Ovary (tissue), 9 donors: ENCODE measurements around the gene EGR4. TPM values are rescaled to one million over a fixed set of nuclear protein-coding genes. Genes with fewer than 3 reads are reported as not detected.

Source experiments
- DNase-seq, 5 donors: peaks; one replicate each; pipeline ENCODE4 v3.0.0-alpha.2; 2019 to 2020
- H3K27ac ChIP-seq, 2 donors: fragments of 200-600 bp; one replicate each; pipeline versions ENCODE4 v1.5.1 to v1.8.0; 2019 to 2022
- H3K27me3 ChIP-seq: fragments of 200-600 bp; one replicate; pipeline ENCODE4 v1.8.0; 2022
- H3K36me3 ChIP-seq: fragments of 200-600 bp; sonication (generic); one replicate; pipeline ENCODE4 v1.5.1; 2019
- H3K4me1 ChIP-seq: one replicate; pipeline ENCODE4 v1.8.1; 2013; ENCODE audit warnings: mild to moderate bottlenecking, moderate library complexity; ENCODE audit not compliant: insufficient read depth
- H3K4me3 ChIP-seq: fragments of 200-600 bp; sonication (generic); one replicate; pipeline ENCODE4 v1.5.1; 2017
- H3K9me3 ChIP-seq, 2 donors: fragments of 200-600 bp in 1 of 2; sonication (generic) in 1 of 2; one replicate each; pipeline versions ENCODE4 v1.5.1 to v1.8.1; 2013 to 2019; ENCODE audit warnings: mild to moderate bottlenecking in 1 of 2, moderate library complexity in 1 of 2
- EP300 ChIP-seq: sonication (generic); formaldehyde crosslinking; IDR thresholded peaks from one replicate; pipeline ENCODE4 v1.6.1; 2017; ENCODE audit warnings: antibody characterized with exemption
- POLR2A ChIP-seq: fragments of 450-650 bp; IDR thresholded peaks from one replicate; pipeline ENCODE4 v1.6.1; 2017; ENCODE audit warnings: antibody characterized with exemption, mild to moderate bottlenecking, moderate library complexity
- WGBS, 3 donors: extraction: QIAGEN DNeasy Blood & Tissue Kit in 1 of 3; methylation state at CpG; one replicate each; pipeline versions ENCODE4 v1.1.5 to v1.1.7; 2013 to 2017; 5-methylcytosine and 5-hydroxymethylcytosine counted together
- intact Hi-C, 4 donors: fragments of 100-400 bp; cut with DNase I; formaldehyde crosslinking; loops; one replicate each; pipeline versions ENCODE4 v1.11.0 to v1.15.1; 2022 to 2023
- polyA plus RNA-seq, 2 donors: library from polyadenylated mRNA; stranded (reverse); fragments of 200-250 nt in 1 of 2; fragments of 350-450 nt in 1 of 2; fragmentation: Illumina TruSeq in 1 of 2; extraction: RNeasy Lipid Tissue Mini Kit (QIAGEN cat#74804) in 1 of 2; gene quantifications; one replicate each; pipeline ENCODE4 v1.2.3, GENCODE V29; 2013 to 2014
- total RNA-seq, 7 donors: library from RNA; depleted of rRNA in 2 of 7; stranded (reverse); fragments of >200 nt in 2 of 7; fragmentation: NEBNext Ultra II Directional in 3 of 7; extraction: Animal tissue kit (Norgen Biotek cat#: 25700) in 3 of 7; gene quantifications; one replicate each; pipeline versions ENCODE4 v1.1.0 to v1.2.4, GENCODE V29; 2016 to 2023
- TF ChIP-seq, protein P1 (sequence below), 3 donors: fragments of 450-650 bp in 2 of 3; fragments of 200-600 bp in 1 of 3; IDR thresholded peaks; one replicate each; pipeline versions ENCODE4 v1.5.1 to v1.8.0; 2016 to 2022; ENCODE audit warnings: antibody characterized with exemption in 3 of 3, mild to moderate bottlenecking in 1 of 3
- donor health status: DM: no; HTN: no; CAD: no; lungs with moderate emphysema.
- donor health status: DM: no; HTN: no; CAD: no.
- donor health status: Bipolar disorder and iron deficiency.
- donor health status: DM: yes; HTN: yes; CAD: no.
- donor health status: DM: no; HTN: no; CAD: no.
- donor health status: DM: yes; HTN: yes; CAD: no.

The EGR4 gene
- total and polyA plus RNA-seq, 9 donors: 0.04 to 0.13 TPM; not detected in 7

- TF ChIP-seq POLR2A: no peak
- TF ChIP-seq, protein P1, sequence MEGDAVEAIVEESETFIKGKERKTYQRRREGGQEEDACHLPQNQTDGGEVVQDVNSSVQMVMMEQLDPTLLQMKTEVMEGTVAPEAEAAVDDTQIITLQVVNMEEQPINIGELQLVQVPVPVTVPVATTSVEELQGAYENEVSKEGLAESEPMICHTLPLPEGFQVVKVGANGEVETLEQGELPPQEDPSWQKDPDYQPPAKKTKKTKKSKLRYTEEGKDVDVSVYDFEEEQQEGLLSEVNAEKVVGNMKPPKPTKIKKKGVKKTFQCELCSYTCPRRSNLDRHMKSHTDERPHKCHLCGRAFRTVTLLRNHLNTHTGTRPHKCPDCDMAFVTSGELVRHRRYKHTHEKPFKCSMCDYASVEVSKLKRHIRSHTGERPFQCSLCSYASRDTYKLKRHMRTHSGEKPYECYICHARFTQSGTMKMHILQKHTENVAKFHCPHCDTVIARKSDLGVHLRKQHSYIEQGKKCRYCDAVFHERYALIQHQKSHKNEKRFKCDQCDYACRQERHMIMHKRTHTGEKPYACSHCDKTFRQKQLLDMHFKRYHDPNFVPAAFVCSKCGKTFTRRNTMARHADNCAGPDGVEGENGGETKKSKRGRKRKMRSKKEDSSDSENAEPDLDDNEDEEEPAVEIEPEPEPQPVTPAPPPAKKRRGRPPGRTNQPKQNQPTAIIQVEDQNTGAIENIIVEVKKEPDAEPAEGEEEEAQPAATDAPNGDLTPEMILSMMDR (IDR thresholded peaks at IDR 0.05): no peak
- TF ChIP-seq EP300: no peak
- no peak for DNase-seq
- Histone ChIP-seq H3K4me1 (no peaks in the 10 kb centered on the region), H3K27me3 (no peaks in the 10 kb centered on the region), H3K9me3 (no peaks in the 10 kb centered on the region), H3K36me3 (no peaks in the 10 kb centered on the region), H3K27ac (no peak overlapping the region), H3K4me3 (no peak overlapping the region)
- intact Hi-C loops: no loop called here
- 61 to 69% (median 64%) methylated on average over 5 of the region's 5 CpGs for WGBS, 3 donors
These were observed 37.3 kb downstream of the EGR4 start for GRCh38 chr2:73255907-73256617.

DNA sequence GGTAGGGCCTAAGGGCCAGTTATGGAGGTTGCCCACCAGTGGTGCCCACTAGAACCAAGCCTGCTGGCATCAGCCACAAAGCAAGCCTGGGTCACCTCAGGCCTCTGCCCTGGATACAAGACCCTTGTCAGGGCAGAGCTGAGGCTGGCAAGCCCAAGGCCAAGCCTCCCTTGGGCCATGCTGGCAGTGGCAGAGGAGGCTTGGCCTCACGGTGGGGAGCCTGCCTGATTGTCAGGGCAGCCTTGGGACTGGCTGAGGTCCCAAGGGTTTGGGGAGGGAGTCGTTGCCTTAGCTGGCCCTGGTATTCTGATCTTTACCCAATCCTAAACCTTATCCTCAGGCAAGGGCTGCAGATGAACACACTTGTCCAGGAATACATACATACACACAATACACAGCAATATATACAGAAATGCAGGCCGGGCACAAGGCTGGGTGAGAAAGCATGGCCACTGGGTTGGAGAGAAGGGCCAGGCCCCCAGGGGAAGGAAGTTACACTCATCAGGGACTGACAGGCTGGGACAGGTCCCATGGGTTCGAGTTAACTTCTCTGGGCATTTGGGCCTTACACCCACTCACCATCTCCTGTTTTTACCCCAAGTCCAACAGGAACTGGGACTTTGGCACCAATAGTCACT lies 38.2 kb downstream of the EGR4 start:
- DNase-seq: no peak
- TF ChIP-seq, protein P1 (IDR thresholded peaks at IDR 0.05): no peak
- TF ChIP-seq POLR2A (no peak), EP300 (no peak)
- no peaks in the 10 kb centered on the region for H3K36me3 ChIP-seq
- no peaks in the 10 kb centered on the region for H3K9me3 ChIP-seq
- H3K27ac ChIP-seq: no peak overlapping the region
- peaks cover 1% of the 10 kb centered on the region for H3K4me1 ChIP-seq
- intact Hi-C loops: no loop called here
- WGBS, 3 donors: 55 to 68% (median 57%) methylated on average over 4 of the region's 4 CpGs
- no peaks in the 10 kb centered on the region for H3K27me3 ChIP-seq
- no peak overlapping the region for H3K4me3 ChIP-seq

DNA sequence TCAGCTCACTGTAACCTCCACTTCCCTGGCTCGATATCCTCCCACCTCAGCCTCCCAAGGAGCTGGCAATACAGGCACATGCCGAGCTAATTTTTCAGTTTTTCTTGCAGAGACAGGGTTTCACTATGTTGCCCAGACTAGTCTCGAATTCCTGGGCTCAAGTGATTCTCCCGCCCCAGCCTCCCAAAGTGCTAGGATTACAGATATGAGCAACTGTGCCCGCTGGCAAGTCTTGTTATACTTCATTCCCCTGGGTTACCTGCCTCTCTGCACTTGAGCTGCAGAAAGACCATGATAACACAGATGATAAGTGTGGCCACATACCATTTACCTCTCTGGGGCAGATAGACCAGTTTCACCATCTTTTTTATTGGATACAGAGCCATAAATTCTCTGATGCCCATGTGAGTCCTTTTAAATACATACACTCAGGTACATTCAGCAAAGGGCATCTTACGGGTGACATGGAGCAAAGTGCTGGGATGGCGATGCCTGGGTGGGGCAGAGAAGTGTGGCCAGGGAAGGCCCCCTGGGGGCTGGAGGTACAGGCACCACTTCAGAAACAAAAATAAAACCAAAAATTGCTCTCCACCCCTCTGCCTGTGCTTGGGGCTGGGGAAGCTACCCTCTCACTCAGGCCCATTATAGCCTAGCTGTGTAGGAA lies 38.9 kb downstream of the EGR4 start:
- Histone ChIP-seq H3K9me3 (no peaks in the 10 kb centered on the region), H3K4me3 (no peak overlapping the region), H3K36me3 (no peaks in the 10 kb centered on the region), H3K27ac (no peak overlapping the region), H3K4me1 (peaks cover 3% of the 10 kb centered on the region), H3K27me3 (no peaks in the 10 kb centered on the region)
- 84 to 89% (median 85%) methylated on average over 7 of the region's 7 CpGs for WGBS, 3 donors
- no peak for DNase-seq
- TF ChIP-seq POLR2A (no peak), EP300 (no peak)
- TF ChIP-seq, protein P1 (IDR thresholded peaks at IDR 0.05): no peak
- intact Hi-C loops: no loop called here

- Histone ChIP-seq H3K4me3 (no peak overlapping the region), H3K27me3 (no peaks in the 10 kb centered on the region), H3K27ac (no peak overlapping the region), H3K9me3 (no peaks in the 10 kb centered on the region), H3K36me3 (no peaks in the 10 kb centered on the region), H3K4me1 (peaks cover 3% of the 10 kb centered on the region)
- TF ChIP-seq, protein P1 (IDR thresholded peaks at IDR 0.05): no peak
- TF ChIP-seq EP300 (no peak), POLR2A (no peak)
- no peak for DNase-seq
- WGBS, 3 donors: 66 to 69% (median 66%) methylated on average over 3 of the region's 3 CpGs
- intact Hi-C loops: no loop called here
These were observed 39.4 kb downstream of the EGR4 start for GRCh38 chr2:73253901-73254300.
